H1 (cell line): ENCODE results near the gene UCP2. TPM values are rescaled to one million over a fixed set of nuclear protein-coding genes. Genes with fewer than 3 reads are reported as not detected.

Experiments
- CTCF ChIA-PET: fragments of 300-600 bp; sonication (Branson Sonifier 250); formaldehyde crosslinking; loops from one replicate; lab custom pipeline; 2021; ENCODE audit not compliant: partially characterized antibody; lab: Charles Lee
- POLR2A ChIA-PET: fragments of 300-600 bp; sonication (Branson Sonifier 250); formaldehyde crosslinking; loops from one replicate; lab custom pipeline; 2021; ENCODE audit warnings: inconsistent platforms; ENCODE audit not compliant: partially characterized antibody; lab: Charles Lee
- DNase-seq, 2 experiments: peaks; one replicate each; pipeline versions ENCODE4 v3.0.0 to v3.0.0-alpha.2; 2010 to 2022; ENCODE audit warnings: low spot score in 2 of 2, low read depth in 1 of 2, mixed read lengths in 1 of 2
- FAIRE-seq: peaks from 2 replicates; lab custom pipeline; 2011; peaks lifted over from hg19 to GRCh38; lab: Jason Lieb, UNC
- H2AFZ ChIP-seq: 2 replicates; pipeline ENCODE4 v1.8.1; 2012; ENCODE audit warnings: low read length, inconsistent platforms
- H2AK5ac ChIP-seq: 2 replicates; pipeline ENCODE4 v1.6.1; 2013; ENCODE audit warnings: low read depth, low read length
- H2BK120ac ChIP-seq: replicated peaks from 2 replicates; pipeline ENCODE3; 2013; ENCODE audit warnings: low read depth, low read length, inconsistent platforms
- H2BK12ac ChIP-seq: 2 replicates; pipeline ENCODE4 v1.6.1; 2013; ENCODE audit warnings: low read depth, low read length
- H2BK15ac ChIP-seq: 2 replicates; pipeline ENCODE4 v1.6.1; 2013; ENCODE audit warnings: low read length
- H2BK20ac ChIP-seq: 2 replicates; pipeline ENCODE4 v1.6.1; 2013; ENCODE audit warnings: low read length
- H2BK5ac ChIP-seq: 2 replicates; pipeline ENCODE4 v1.6.1; 2013; ENCODE audit warnings: low read depth, low read length
- H3K14ac ChIP-seq: 2 replicates; pipeline ENCODE4 v1.6.1; 2013; ENCODE audit warnings: inconsistent platforms; ENCODE audit not compliant: insufficient read length
- H3K18ac ChIP-seq: 2 replicates; pipeline ENCODE4 v1.6.1; 2013; ENCODE audit warnings: low read length; ENCODE audit errors: extremely low read depth
- H3K23ac ChIP-seq: 2 replicates; pipeline ENCODE4 v1.6.1; 2013; ENCODE audit warnings: inconsistent platforms; ENCODE audit not compliant: insufficient read length
- H3K23me2 ChIP-seq: 2 replicates; pipeline ENCODE4 v1.6.1; 2013; ENCODE audit warnings: low read depth, low read length
- H3K27ac ChIP-seq: 2 replicates; pipeline ENCODE4 v1.6.1; 2011; ENCODE audit warnings: low read depth, low read length, inconsistent platforms
- H3K27me3 ChIP-seq, 4 experiments: replicated peaks in 1 of 4; 1 replicate in 1 of 4; 2 replicates in 3 of 4; pipeline versions ENCODE4 v1.6.1 to v1.8.1; 2011 to 2013; ENCODE audit warnings: low read length in 3 of 4, mild to moderate bottlenecking in 3 of 4, inconsistent platforms in 2 of 4, mixed read lengths in 2 of 4, moderate library complexity in 1 of 4; ENCODE audit not compliant: control insufficient read depth in 3 of 4, insufficient read depth in 3 of 4; ENCODE audit errors: extremely low read depth in 1 of 4
- H3K36me3 ChIP-seq, 4 experiments: 2 replicates each; pipeline versions ENCODE4 v1.6.1 to v1.8.1; 2011 to 2013; ENCODE audit warnings: mild to moderate bottlenecking in 4 of 4, low read length in 3 of 4, moderate library complexity in 2 of 4, control low read depth in 1 of 4, inconsistent platforms in 1 of 4; ENCODE audit not compliant: insufficient read depth in 4 of 4, control insufficient read depth in 2 of 4
- H3K4ac ChIP-seq: replicated peaks from 2 replicates; pipeline ENCODE3; 2013; ENCODE audit warnings: low read length, low read depth, mixed read lengths, inconsistent platforms; ENCODE audit not compliant: insufficient read length
- H3K4me1 ChIP-seq, 4 experiments: replicated peaks in 1 of 4; 1 replicate in 1 of 4; 2 replicates in 3 of 4; pipeline versions ENCODE4 v1.6.1 to v1.8.1; 2011 to 2013; ENCODE audit warnings: low read length in 3 of 4, inconsistent platforms in 2 of 4, mixed read lengths in 1 of 4; ENCODE audit not compliant: insufficient read depth in 4 of 4, control insufficient read depth in 3 of 4
- H3K4me2 ChIP-seq, 2 experiments: 2 replicates each; pipeline versions ENCODE4 v1.6.1 to v1.8.1; 2011 to 2013; ENCODE audit warnings: low read depth in 2 of 2, low read length in 2 of 2, control low read depth in 1 of 2, inconsistent platforms in 1 of 2, mild to moderate bottlenecking in 1 of 2; ENCODE audit not compliant: insufficient read depth in 1 of 2
- H3K4me3 ChIP-seq, 4 experiments: fragments of 200-600, 300-600 bp in 1 of 4; sonication (generic), shearing (Covaris generic), sonication (Bioruptor Twin) in 1 of 4; 2 replicates each; pipeline versions ENCODE4 v1.5.1 to v1.8.1; 2011 to 2016; ENCODE audit warnings: low read length in 4 of 4, low read depth in 3 of 4, control low read depth in 2 of 4, inconsistent platforms in 2 of 4, mild to moderate bottlenecking in 2 of 4, mixed read lengths in 1 of 4, moderate library complexity in 1 of 4; ENCODE audit not compliant: insufficient read depth in 2 of 4; ENCODE audit errors: extremely low read depth in 1 of 4
- H3K56ac ChIP-seq: replicated peaks from 2 replicates; pipeline ENCODE3; 2013; ENCODE audit warnings: low read depth, mild to moderate bottlenecking, mixed read lengths, low read length, inconsistent platforms; ENCODE audit not compliant: insufficient read length
- H3K79me1 ChIP-seq: 2 replicates; pipeline ENCODE4 v1.6.1; 2013; ENCODE audit warnings: low read depth, low read length, control low read depth
- H3K79me2 ChIP-seq, 2 experiments: 2 replicates each; pipeline versions ENCODE4 v1.6.1 to v1.8.1; 2012 to 2013; ENCODE audit warnings: low read length in 2 of 2, mild to moderate bottlenecking in 2 of 2, inconsistent platforms in 1 of 2; ENCODE audit not compliant: insufficient read depth in 2 of 2, control insufficient read depth in 1 of 2
- H3K9ac ChIP-seq, 4 experiments: replicated peaks in 1 of 4; 1 replicate in 1 of 4; 2 replicates in 3 of 4; pipeline versions ENCODE4 v1.6.1 to v1.8.1; 2011 to 2013; ENCODE audit warnings: low read depth in 3 of 4, low read length in 3 of 4, control low read depth in 2 of 4, mild to moderate bottlenecking in 2 of 4, moderate library complexity in 2 of 4, inconsistent platforms in 1 of 4; ENCODE audit errors: extremely low read depth in 1 of 4
- H3K9me3 ChIP-seq, 2 experiments: 2 replicates each; pipeline versions ENCODE4 v1.6.1 to v1.8.1; 2012 to 2013; ENCODE audit warnings: mild to moderate bottlenecking in 2 of 2, moderate library complexity in 2 of 2, control low read depth in 1 of 2, inconsistent platforms in 1 of 2, low read depth in 1 of 2, low read length in 1 of 2, mixed read lengths in 1 of 2; ENCODE audit not compliant: insufficient read depth in 2 of 2
- H4K20me1 ChIP-seq, 2 experiments: replicated peaks in 1 of 2; 2 replicates each; pipeline versions ENCODE3 to v1.8.1; 2011 to 2013; ENCODE audit warnings: inconsistent platforms in 2 of 2, low read length in 2 of 2, mild to moderate bottlenecking in 1 of 2; ENCODE audit not compliant: insufficient read depth in 2 of 2, control insufficient read depth in 1 of 2
- H4K5ac ChIP-seq: 2 replicates; pipeline ENCODE4 v1.6.1; 2013; ENCODE audit warnings: low read length, low read depth, mixed read lengths, inconsistent platforms; ENCODE audit not compliant: insufficient read length
- H4K8ac ChIP-seq: 2 replicates; pipeline ENCODE4 v1.8.0; 2013; ENCODE audit warnings: mild to moderate bottlenecking, moderate library complexity, low read length, inconsistent platforms; ENCODE audit not compliant: insufficient read depth; ENCODE audit errors: extremely low read depth
- H4K91ac ChIP-seq: replicated peaks from 2 replicates; pipeline ENCODE3; 2013; ENCODE audit warnings: low read length, mixed read lengths, inconsistent platforms; ENCODE audit not compliant: insufficient read length
- CHD2 ChIP-seq: IDR thresholded peaks from 2 replicates; pipeline ENCODE4 v1.6.1; 2012; ENCODE audit warnings: low read length, improper control_type of control experiment
- CREB1 ChIP-seq: IDR thresholded peaks from 2 replicates; pipeline ENCODE4 v1.6.1; 2012; ENCODE audit warnings: inconsistent platforms
- JUN ChIP-seq: IDR thresholded peaks from 2 replicates; pipeline ENCODE4 v1.6.1; 2011; ENCODE audit warnings: low read depth, mild to moderate bottlenecking, improper control_type of control experiment, low read length
- SAP30 ChIP-seq: fragments of 300-600 bp; sonication (generic); IDR thresholded peaks from 2 replicates; pipeline ENCODE4 v1.7.1; 2012; ENCODE audit warnings: low read length, moderate library complexity, mild to moderate bottlenecking, inconsistent platforms; ENCODE audit not compliant: insufficient read depth, insufficient replicate concordance
- WGBS, 2 experiments: shearing (Covaris generic) in 1 of 2; methylation state at CpG; one replicate each; pipeline versions ENCODE4 v1.1.6 to v1.1.7; 2013 to 2015; ENCODE audit warnings: low lambda C conversion rate in 2 of 2, mixed read lengths in 2 of 2, inconsistent platforms in 1 of 2, low coverage in 1 of 2, missing lambda C conversion rate in 1 of 2; ENCODE audit not compliant: insufficient replicate concordance in 2 of 2, insufficient coverage in 1 of 2, insufficient read length in 1 of 2; ENCODE audit errors: extremely low coverage in 1 of 2, missing lambda C conversion rate in 1 of 2; 5-methylcytosine and 5-hydroxymethylcytosine counted together
- polyA plus RNA-seq, 7 experiments: library from polyadenylated mRNA; depleted of rRNA in 3 of 7; stranded (reverse) in 5 of 7; unstranded in 2 of 7; fragments of >200 nt in 5 of 7; fragments of 200-250 nt in 2 of 7; gene quantifications; 1 replicate in 5 of 7; 2 replicates in 1 of 7; 4 replicates in 1 of 7; pipeline versions ENCODE4 v1.2.1 to v1.2.3, GENCODE V29; 2011 to 2013; ENCODE audit warnings: missing spikeins in 2 of 7, mixed read lengths in 2 of 7
- total RNA-seq: library from RNA; stranded (reverse); fragmentation: NEBNext Ultra II Directional; extraction: Animal tissue kit (Norgen Biotek cat#: 25700); gene quantifications from 2 replicates; pipeline ENCODE4 v1.2.1, GENCODE V29; 2021

Gene UCP2
- total and polyA plus RNA-seq, 2 of the 8 experiments (the other 6 are each of a cell fraction or from before 2014, with no cell fraction given), result 46.2 to 55.2 TPM

GRCh38 chr11:73997120-73997770, 14.6 kb upstream of the UCP2 start:
- Histone ChIP-seq H3K9me3 (no peaks in the 10 kb centered on the region), H3K4me1 (no peaks in the 10 kb centered on the region; a peak in 1 of 7 replicates), H2BK12ac (no peak overlapping the region), H3K18ac (no peak overlapping the region), H3K56ac (no peak overlapping the region), H3K36me3 (no peaks in the 10 kb centered on the region), H3K27ac (no peak overlapping the region), H4K91ac (no peak overlapping the region), H4K5ac (no peak overlapping the region), H2BK20ac (no peak overlapping the region)
- WGBS, 2 experiments, result 97% methylated on average over 3 of the region's 6 CpGs; no CpG with 5 or more reads in 1 of the 2 experiments
- POLR2A ChIA-PET, result interaction anchor here (0.9 to 2.3 kb wide), 3 partner anchors 11 to 21 kb away, joined by 3 to 11 read pairs (median 4); partner anchors contain the start of genes UCP2 and UCP3
- no peak for TF ChIP-seq JUN
- no peak for TF ChIP-seq CHD2
- no peak for TF ChIP-seq SAP30
- TF ChIP-seq CREB1, result no peak
- TF ChIP-seq, all 59 proteins: peak for 0
- Histone ChIP-seq H4K20me1 (no peaks in the 10 kb centered on the region), H4K8ac (no peak overlapping the region), H3K4me3 (no peak overlapping the region), H3K4ac (no peak overlapping the region), H3K79me2 (no peaks in the 10 kb centered on the region), H3K23me2 (no peaks in the 10 kb centered on the region), H3K9ac (no peak overlapping the region), H3K14ac (no peak overlapping the region), H3K4me2 (no peak overlapping the region), H2AFZ (no peak overlapping the region), H3K79me1 (no peaks in the 10 kb centered on the region), H2BK120ac (no peak overlapping the region), H2BK15ac (no peak overlapping the region), H3K23ac (no peak overlapping the region), H3K27me3 (no peaks in the 10 kb centered on the region), H2AK5ac (no peak overlapping the region), H2BK5ac (no peak overlapping the region)
- FAIRE-seq (no peak), DNase-seq (no peak)
- CTCF ChIA-PET, result interaction anchor here (0.6 to 1.7 kb wide), 5 partner anchors 9 to 182 kb away, joined by 3 to 5 read pairs (median 3); partner anchors contain the start of gene UCP2
